Natural killer cell (primary cell): ENCODE data around the gene GPR107. TPM values are rescaled to one million over a fixed set of nuclear protein-coding genes. Genes with fewer than 3 reads are reported as not detected.

ENCODE experiments used
- ATAC-seq, 3 donors: fragments of 150-1000 bp in 2 of 3; fragments of 200-7000 bp in 1 of 3; cut with Tn5 transposase; 1 replicate in 1 of 3; 2 replicates in 2 of 3; pipeline ENCODE4 v1.10.0; 2021; ENCODE audit warnings: mild to moderate bottlenecking in 2 of 3, moderate library complexity in 2 of 3
- DNase-seq, 2 donors: peaks; one replicate each; pipeline versions ENCODE4 v3.0.0 to v3.0.0-alpha.2; 2013 to 2021; ENCODE audit warnings: mixed read lengths in 1 of 2
- H3K27ac ChIP-seq: one replicate; pipeline ENCODE4 v1.5.1; 2013; ENCODE audit warnings: mild to moderate bottlenecking, low read length
- H3K27me3 ChIP-seq: one replicate; pipeline ENCODE4 v1.6.1; 2013; ENCODE audit warnings: low read length; ENCODE audit not compliant: control insufficient read depth, insufficient read depth
- H3K36me3 ChIP-seq: one replicate; pipeline ENCODE4 v1.6.1; 2013; ENCODE audit warnings: low read length; ENCODE audit not compliant: control insufficient read depth, insufficient read depth
- H3K4me1 ChIP-seq: one replicate; pipeline ENCODE4 v1.6.1; 2013; ENCODE audit warnings: low read length; ENCODE audit not compliant: control insufficient read depth, insufficient read depth
- H3K4me3 ChIP-seq: one replicate; pipeline ENCODE4 v1.5.1; 2013; ENCODE audit warnings: low read length
- H3K9me3 ChIP-seq: one replicate; pipeline ENCODE4 v1.6.1; 2013; ENCODE audit warnings: low read length; ENCODE audit not compliant: control insufficient read depth, insufficient read depth
- H3K27ac Mint-ChIP-seq, 2 donors: one replicate each; pipeline ENCODE4 v1.8.0; 2022; ENCODE audit warnings: mild to moderate bottlenecking in 2 of 2, mixed read lengths in 2 of 2, moderate library complexity in 1 of 2
- H3K27me3 Mint-ChIP-seq, 2 donors: one replicate each; pipeline ENCODE4 v1.8.0; 2022; ENCODE audit warnings: low read depth in 2 of 2, mixed read lengths in 2 of 2
- H3K36me3 Mint-ChIP-seq: one replicate; pipeline ENCODE4 v1.8.0; 2022; ENCODE audit warnings: mixed read lengths
- H3K4me1 Mint-ChIP-seq, 2 donors: one replicate each; pipeline ENCODE4 v1.8.0; 2022; ENCODE audit warnings: mixed read lengths in 2 of 2
- H3K4me3 Mint-ChIP-seq: one replicate; pipeline ENCODE4 v1.8.0; 2022; ENCODE audit warnings: mild to moderate bottlenecking, moderate library complexity, mixed read lengths
- H3K9me3 Mint-ChIP-seq, 2 donors: one replicate each; pipeline ENCODE4 v1.8.0; 2022; ENCODE audit warnings: mixed read lengths in 2 of 2
- CTCF ChIP-seq: fragments of 200-600 bp; IDR thresholded peaks from one replicate; pipeline ENCODE4 v1.8.0; 2022; ENCODE audit warnings: antibody characterized with exemption
- WGBS: methylation state at CpG from one replicate; pipeline ENCODE4 v1.1.7; 2013; ENCODE audit warnings: missing lambda C conversion rate; ENCODE audit not compliant: insufficient coverage; 5-methylcytosine and 5-hydroxymethylcytosine counted together
- intact Hi-C: fragments of 100-400 bp; cut with micrococcal nuclease; formaldehyde crosslinking; loops from one replicate; pipeline ENCODE4 v1.14.2; 2022
- total RNA-seq, 4 donors: library from RNA; stranded (reverse); fragments of 120-200 nt in 1 of 4; gene quantifications; one replicate each; pipeline versions ENCODE4 v1.2.3 to v1.2.4, GENCODE V29; 2013 to 2022

The GPR107 gene
- total RNA-seq, 3 donors from 2014 or later (not counting 1 experiment from before 2014, with no cell fraction given) = 32.9 to 49.5 (median 41.8) TPM

DNA sequence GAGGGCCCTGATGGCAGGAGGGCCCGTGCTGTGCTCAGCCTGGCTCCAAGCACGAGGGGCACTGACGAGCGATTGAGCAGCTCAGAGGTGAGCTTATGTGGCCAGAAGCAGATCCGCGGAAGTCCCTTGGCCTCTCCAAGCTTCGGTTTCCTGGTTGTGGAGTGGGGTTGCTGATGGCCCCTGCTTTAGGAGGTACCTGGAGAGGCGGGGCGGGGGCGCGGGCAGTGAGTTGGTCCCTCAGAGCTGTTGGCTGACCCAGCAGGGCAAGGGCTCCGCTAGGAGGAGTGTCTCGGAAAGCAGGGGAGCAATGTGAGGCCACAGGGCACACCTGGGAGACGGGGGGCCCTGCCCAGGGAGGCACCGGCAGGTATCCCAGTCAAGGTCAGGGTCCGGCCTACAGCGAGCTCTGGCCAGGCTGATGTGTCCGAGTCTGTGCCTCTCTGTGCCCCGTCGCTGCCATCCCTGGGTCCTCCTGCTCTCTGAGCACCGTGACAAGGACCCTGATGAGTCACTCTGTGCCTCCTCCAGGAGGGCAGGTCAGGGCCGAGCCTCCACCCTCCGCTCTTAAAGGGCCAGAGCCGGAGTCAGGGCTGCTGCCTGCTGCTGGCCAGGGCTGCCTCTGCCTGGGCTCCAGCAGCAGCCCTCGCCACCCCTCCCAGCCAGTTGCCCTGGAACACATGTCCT is 133.3 kb downstream of the GPR107 start:
- DNase-seq = no peak
- TF ChIP-seq CTCF = no peak
- no peaks in the 10 kb centered on the region for H3K9me3 ChIP-seq
- intact Hi-C loops = no loop called here
- no peaks in the 10 kb centered on the region for H3K4me1 ChIP-seq
- Mint-ChIP-seq H3K27ac (no peak overlapping the region), H3K36me3 (no peaks in the 10 kb centered on the region), H3K9me3 (no peaks in the 10 kb centered on the region), H3K27me3 (no peaks in the 10 kb centered on the region), H3K4me3 (no peak overlapping the region), H3K4me1 (peaks cover 0 to 10% of the 10 kb centered on the region in 2 donors)
- H3K27me3 ChIP-seq = no peaks in the 10 kb centered on the region
- no peak overlapping the region for H3K4me3 ChIP-seq
- H3K27ac ChIP-seq = no peak overlapping the region
- 88% methylated on average over 25 of the region's 25 CpGs for WGBS
- H3K36me3 ChIP-seq = no peaks in the 10 kb centered on the region
- ATAC-seq = no peak

DNA sequence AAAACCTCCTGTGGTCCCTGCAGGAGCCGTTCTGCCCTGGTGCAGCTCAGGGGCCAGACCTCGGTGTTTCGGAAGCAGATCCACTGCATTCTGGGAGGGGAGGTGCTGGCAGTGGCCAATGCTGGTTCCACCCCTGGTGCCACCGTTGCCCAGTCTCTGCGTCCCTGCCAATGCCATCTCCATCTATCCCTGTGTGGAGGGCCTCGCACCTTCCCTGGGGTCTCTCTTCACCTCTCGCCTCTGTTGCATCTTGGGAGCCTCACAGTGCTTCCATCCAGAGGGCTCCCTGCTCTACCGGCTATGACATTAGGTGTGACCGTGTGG is 133.8 kb downstream of the GPR107 start:
- ATAC-seq (no peak), DNase-seq (no peak)
- WGBS = 85% methylated on average over 9 of the region's 9 CpGs
- H3K36me3 ChIP-seq = no peaks in the 10 kb centered on the region
- H3K9me3 ChIP-seq = no peaks in the 10 kb centered on the region
- H3K4me3 ChIP-seq = no peak overlapping the region
- intact Hi-C loops = no loop called here
- no peaks in the 10 kb centered on the region for H3K4me1 ChIP-seq
- H3K36me3 Mint-ChIP-seq = no peaks in the 10 kb centered on the region
- no peak overlapping the region for H3K27ac Mint-ChIP-seq
- no peaks in the 10 kb centered on the region for H3K27me3 ChIP-seq
- no peaks in the 10 kb centered on the region for H3K27me3 Mint-ChIP-seq
- H3K4me1 Mint-ChIP-seq = peaks cover 0 to 10% of the 10 kb centered on the region in 2 donors
- H3K4me3 Mint-ChIP-seq = no peak overlapping the region
- no peak overlapping the region for H3K27ac ChIP-seq
- H3K9me3 Mint-ChIP-seq = no peaks in the 10 kb centered on the region
- TF ChIP-seq CTCF = no peak

DNA sequence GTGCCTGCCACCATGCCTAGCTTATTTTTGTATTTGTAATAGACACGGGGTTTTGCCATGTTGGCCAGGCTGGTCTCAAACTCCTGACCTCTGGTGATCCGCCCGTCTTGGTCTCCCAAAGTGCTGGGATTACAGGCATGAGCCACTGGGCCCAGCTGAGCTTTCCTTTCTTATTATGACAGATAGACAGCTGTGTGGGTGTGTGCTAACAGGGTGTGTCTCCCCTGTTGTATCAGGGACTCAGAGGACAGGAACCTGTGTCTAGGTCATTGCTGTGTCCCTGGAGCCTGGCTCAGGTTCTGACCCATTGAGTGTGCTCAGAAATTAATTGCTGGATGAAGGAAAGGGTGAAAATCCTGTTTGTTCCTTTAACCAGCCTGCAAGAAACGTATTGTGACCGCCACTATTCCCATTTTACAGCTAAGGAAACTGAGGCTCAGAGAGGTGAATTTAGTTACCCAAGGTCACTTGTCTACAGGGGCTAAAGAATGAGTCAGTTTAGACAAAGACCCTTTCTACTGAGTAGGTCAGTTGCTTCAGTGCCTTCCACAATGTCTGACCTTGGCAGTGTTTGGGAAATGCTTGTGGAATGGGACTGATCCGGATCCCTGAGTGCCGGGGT is 135.3 kb downstream of the GPR107 start:
- no peaks in the 10 kb centered on the region for H3K36me3 ChIP-seq
- H3K27me3 ChIP-seq = no peaks in the 10 kb centered on the region
- no peak overlapping the region for H3K27ac Mint-ChIP-seq
- H3K9me3 ChIP-seq = no peaks in the 10 kb centered on the region
- H3K36me3 Mint-ChIP-seq = no peaks in the 10 kb centered on the region
- H3K27ac ChIP-seq = no peak overlapping the region
- no peak overlapping the region for H3K4me3 Mint-ChIP-seq
- intact Hi-C loops = no loop called here
- DNase-seq (no peak), ATAC-seq (no peak)
- no peak for TF ChIP-seq CTCF
- no peak overlapping the region for H3K4me3 ChIP-seq
- no peaks in the 10 kb centered on the region for H3K9me3 Mint-ChIP-seq
- H3K4me1 ChIP-seq = peaks cover under 1% of the 10 kb centered on the region
- H3K4me1 Mint-ChIP-seq = peaks cover 0 to 11% of the 10 kb centered on the region in 2 donors
- no peaks in the 10 kb centered on the region for H3K27me3 Mint-ChIP-seq
- 96% methylated on average over 7 of the region's 7 CpGs for WGBS

Other genes with a start within 250 kb of the GPR107 start
- 10 to 100 TPM; 26.1 to 36.4 (median 34.8) TPM for gene TOR1A, start 229.8 kb upstream of the GPR107 start, total RNA-seq
- gene C9orf78, start 218.6 kb upstream of the GPR107 start, total RNA-seq = 10 to 100 TPM; 93.7 to 97.9 (median 97.6) TPM
- gene USP20, start 218.4 kb upstream of the GPR107 start, total RNA-seq = 10 to 100 TPM; 66.8 to 86.1 (median 80.3) TPM
- 100 to 1,000 TPM; 177 to 209 (median 203) TPM for gene FNBP1, start 10.7 kb upstream of the GPR107 start, total RNA-seq
- 1 to 10 TPM; 1.4 to 2.4 (median 1.5) TPM for gene NCS1, start 118.5 kb downstream of the GPR107 start, total RNA-seq
- gene HMCN2, start 211.9 kb downstream of the GPR107 start, total RNA-seq = not detected